ENCODE results near the gene ARPC5.
"Not testable (repeated sequence)": the region's sequence is repeated elsewhere in the genome, so short reads cannot be mapped to it uniquely, and the experiment has no call there.

ARPC5 gene

GRCh38 chr1:183622884-183623785, 12.4 kb downstream of the ARPC5 start:
- TF ChIP-seq MYC (IDR thresholded peaks at IDR 0.05; ENCODE audit: low read depth, low read length) (no peak), MAX (IDR thresholded peaks at IDR 0.05; ENCODE audit: low read depth, low read length) (peak; percentile 54), CTCF (IDR thresholded peaks at IDR 0.05; ENCODE audit: low read depth, low read length) (peak; percentile 78)
- peak; percentile 78 for DNase-seq (ENCODE audit: low read depth)
- H3K4me3 ChIP-seq (ENCODE audit: low read depth, low read length): no peak overlapping the region

- TF ChIP-seq POLR2A (IDR thresholded peaks at IDR 0.05; ENCODE audit: extremely low read depth, insufficient read length) (no peak), CTCF (IDR thresholded peaks at IDR 0.05; ENCODE audit: low read depth, low read length) (no peak), MAX (IDR thresholded peaks at IDR 0.05; ENCODE audit: low read depth, low read length) (no peak), MYC (IDR thresholded peaks at IDR 0.05; ENCODE audit: low read depth, low read length) (no peak)
- H3K4me3 ChIP-seq (ENCODE audit: low read depth, low read length): no peak overlapping the region
- DNase-seq (ENCODE audit: low read depth): peak; percentile 13
These were observed 13.6 kb downstream of the ARPC5 start for GRCh38 chr1:183622013-183622412.

GRCh38 chr1:183620311-183620710, 15.3 kb downstream of the ARPC5 start:
- H3K4me3 ChIP-seq (ENCODE audit: low read depth, low read length): no peak overlapping the region
- no peak for DNase-seq (ENCODE audit: low read depth)
- TF ChIP-seq MAX (IDR thresholded peaks at IDR 0.05; ENCODE audit: low read depth, low read length): no peak
- TF ChIP-seq MYC (IDR thresholded peaks at IDR 0.05; ENCODE audit: low read depth, low read length): no peak
- no peak for TF ChIP-seq POLR2A (IDR thresholded peaks at IDR 0.05; ENCODE audit: extremely low read depth, insufficient read length)
- no peak for TF ChIP-seq CTCF (IDR thresholded peaks at IDR 0.05; ENCODE audit: low read depth, low read length)

GRCh38 chr1:183619781-183620180, 15.8 kb downstream of the ARPC5 start:
- no peak overlapping the region for H3K4me3 ChIP-seq (ENCODE audit: low read depth, low read length)
- no peak for DNase-seq (ENCODE audit: low read depth)
- TF ChIP-seq MAX (IDR thresholded peaks at IDR 0.05; ENCODE audit: low read depth, low read length) (no peak), CTCF (IDR thresholded peaks at IDR 0.05; ENCODE audit: low read depth, low read length) (no peak), MYC (IDR thresholded peaks at IDR 0.05; ENCODE audit: low read depth, low read length) (no peak), POLR2A (IDR thresholded peaks at IDR 0.05; ENCODE audit: extremely low read depth, insufficient read length) (no peak)

GRCh38 chr1:183618202-183618601, 17.4 kb downstream of the ARPC5 start:
- DNase-seq (ENCODE audit: low read depth); H3K4me3 ChIP-seq (ENCODE audit: low read depth, low read length): not testable (repeated sequence)

GRCh38 chr1:183612975-183613374, 22.6 kb downstream of the ARPC5 start:
- not testable (repeated sequence) for H3K4me3 ChIP-seq (ENCODE audit: low read depth, low read length); DNase-seq (ENCODE audit: low read depth)

- TF ChIP-seq CTCF (IDR thresholded peaks at IDR 0.05; ENCODE audit: low read depth, low read length): no peak
- TF ChIP-seq MAX (IDR thresholded peaks at IDR 0.05; ENCODE audit: low read depth, low read length): no peak
- DNase-seq (ENCODE audit: low read depth): no peak
- no peak overlapping the region for H3K4me3 ChIP-seq (ENCODE audit: low read depth, low read length)
These were observed 23.2 kb downstream of the ARPC5 start for GRCh38 chr1:183612407-183612806.
